Urinary bladder (tissue), 4 donors: ENCODE measurements around the gene LARP4B. TPM values are rescaled to one million over a fixed set of nuclear protein-coding genes. Genes with fewer than 3 reads are reported as not detected.

ENCODE experiments used
- DNase-seq: peaks from one replicate; pipeline ENCODE4 v3.0.0-alpha.2; 2015; ENCODE audit errors: extremely low spot score
- H3K27ac ChIP-seq: one replicate; pipeline ENCODE4 v1.5.1; 2013; ENCODE audit warnings: low read depth, mild to moderate bottlenecking, moderate library complexity
- H3K36me3 ChIP-seq: one replicate; pipeline ENCODE4 v1.6.1; 2013; ENCODE audit warnings: mild to moderate bottlenecking, moderate library complexity; ENCODE audit not compliant: insufficient read depth
- H3K4me1 ChIP-seq: one replicate; pipeline ENCODE4 v1.6.1; 2013; ENCODE audit warnings: mild to moderate bottlenecking, moderate library complexity; ENCODE audit not compliant: insufficient read depth
- H3K4me3 ChIP-seq: one replicate; pipeline ENCODE4 v1.5.1; 2013; ENCODE audit warnings: low read depth, low read length
- WGBS: extraction: QIAGEN DNeasy Blood & Tissue Kit; methylation state at CpG from one replicate; pipeline ENCODE4 v1.1.7; 2013; 5-methylcytosine and 5-hydroxymethylcytosine counted together
- polyA plus RNA-seq: library from polyadenylated mRNA; stranded (reverse); fragments of 200-250 nt; gene quantifications from one replicate; pipeline ENCODE4 v1.2.3, GENCODE V29; 2013
- total RNA-seq: library from RNA; depleted of rRNA; stranded (reverse); fragments of >200 nt; gene quantifications from one replicate; pipeline ENCODE4 v1.2.3, GENCODE V29; 2014
- donor health status: healthy with polysubstance abuse.
- donor health status: healthy.

LARP4B gene
- total and polyA plus RNA-seq, 2 donors = 19.1 to 28.4 TPM

GRCh38 chr10:898141-898540 lies 33.4 kb downstream of the LARP4B start:
- 88% methylated on average over 2 of the region's 2 CpGs for WGBS
- Histone ChIP-seq H3K4me3 (no peak overlapping the region), H3K27ac (no peak overlapping the region), H3K4me1 (no peaks in the 10 kb centered on the region), H3K36me3 (no peaks in the 10 kb centered on the region)
- DNase-seq = no peak

- 94% methylated on average over 2 of the region's 2 CpGs for whole genome bisulfite sequencing
- Histone ChIP-seq H3K36me3 (no peaks in the 10 kb centered on the region), H3K27ac (no peak overlapping the region), H3K4me3 (no peak overlapping the region), H3K4me1 (no peaks in the 10 kb centered on the region)
- DNase-seq = no peak
These were observed 34.5 kb downstream of the LARP4B start for GRCh38 chr10:896982-897381.

DNA sequence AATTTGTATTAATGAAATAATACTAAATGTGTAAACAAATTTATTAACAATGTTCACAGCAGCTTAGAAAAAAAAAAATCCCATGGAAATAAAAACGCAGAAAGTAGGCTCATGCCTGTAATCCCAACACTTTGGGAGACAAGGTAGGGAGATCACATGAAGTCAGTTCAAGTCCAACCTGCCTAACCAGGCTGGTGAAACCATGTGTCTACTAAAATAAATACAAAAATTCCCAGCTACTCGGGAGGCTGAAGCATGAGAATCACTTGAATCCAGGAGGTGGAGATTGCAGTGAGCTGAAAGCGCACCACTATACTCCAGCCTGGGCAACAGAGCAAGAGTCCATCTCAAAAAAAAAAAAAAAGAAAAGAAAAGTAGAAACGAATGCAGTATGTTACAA lies 36.2 kb downstream of the LARP4B start:
- Histone ChIP-seq H3K4me1 (no peaks in the 10 kb centered on the region), H3K36me3 (no peaks in the 10 kb centered on the region), H3K4me3 (no peak overlapping the region), H3K27ac (no peak overlapping the region)
- no peak for DNase-seq
- 73% methylated on average over 4 of the region's 4 CpGs for WGBS

DNA sequence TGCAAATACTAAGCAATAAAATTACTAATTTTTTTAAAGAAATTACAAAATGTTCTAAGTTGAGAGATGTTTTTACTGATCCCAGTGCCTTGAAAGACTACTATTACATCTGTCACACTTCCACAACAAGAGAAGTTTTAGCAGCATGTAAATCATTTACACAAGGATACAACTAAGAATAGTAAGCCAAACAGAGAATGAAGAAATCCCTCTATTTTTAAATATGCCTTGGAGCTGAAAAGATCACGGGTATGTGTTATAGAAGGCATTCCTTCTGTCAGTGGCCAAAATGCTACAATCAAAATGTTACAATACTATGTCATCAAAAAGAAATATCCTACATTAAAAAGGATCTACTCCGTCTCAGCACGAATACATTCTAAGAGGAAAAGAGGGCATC lies 52.6 kb downstream of the LARP4B start:
- Histone ChIP-seq H3K27ac (no peak overlapping the region), H3K4me1 (no peaks in the 10 kb centered on the region), H3K4me3 (no peak overlapping the region), H3K36me3 (peaks cover 2% of the 10 kb centered on the region)
- WGBS = 66% methylated on average over 3 of the region's 3 CpGs
- no peak for DNase-seq

- peak overlapping the region; percentile 2 for H3K27ac ChIP-seq
- no peaks in the 10 kb centered on the region for H3K36me3 ChIP-seq
- 56% methylated on average over 9 of the region's 9 CpGs for whole genome bisulfite sequencing
- H3K4me1 ChIP-seq = no peaks in the 10 kb centered on the region
- no peak for DNase-seq
- H3K4me3 ChIP-seq = no peak overlapping the region
These were observed 53.2 kb downstream of the LARP4B start for GRCh38 chr10:878333-878759.

GRCh38 chr10:876438-876837 lies 55.1 kb downstream of the LARP4B start:
- Histone ChIP-seq H3K36me3 (no peaks in the 10 kb centered on the region), H3K4me3 (no peak overlapping the region), H3K4me1 (no peaks in the 10 kb centered on the region), H3K27ac (no peak overlapping the region)
- WGBS = 93% methylated on average over 2 of the region's 2 CpGs
- no peak for DNase-seq

- no peak overlapping the region for H3K27ac ChIP-seq
- H3K36me3 ChIP-seq = no peaks in the 10 kb centered on the region
- H3K4me1 ChIP-seq = no peaks in the 10 kb centered on the region
- H3K4me3 ChIP-seq = no peak overlapping the region
- no peak for DNase-seq
- WGBS = 87% methylated on average over 7 of the region's 7 CpGs
These were observed 58.5 kb downstream of the LARP4B start for GRCh38 chr10:873020-873419.

DNA sequence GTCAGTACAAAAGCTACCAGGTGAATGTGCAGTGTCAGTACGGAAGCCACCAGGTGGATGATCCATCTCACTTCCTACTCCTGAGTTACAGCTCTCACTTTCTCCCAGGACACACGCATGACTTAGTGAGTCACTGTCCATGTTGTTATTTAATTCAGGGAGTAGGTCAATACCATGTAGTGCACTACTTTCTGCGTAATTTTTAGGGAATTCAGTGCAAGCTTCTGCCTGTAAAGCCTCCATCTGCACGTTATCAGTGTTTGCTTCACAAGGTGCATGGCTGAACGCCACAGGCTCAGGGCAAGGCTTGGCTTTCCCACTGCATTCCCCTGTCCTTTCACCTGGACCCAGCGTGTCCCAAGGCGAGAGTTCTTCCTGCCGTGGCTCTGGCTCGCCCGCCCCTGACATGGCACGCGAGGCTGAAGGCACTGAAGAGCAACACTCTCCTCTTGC lies 59.5 kb downstream of the LARP4B start:
- H3K36me3 ChIP-seq = no peaks in the 10 kb centered on the region
- WGBS = 87% methylated on average over 12 of the region's 12 CpGs
- no peak for DNase-seq

DNA sequence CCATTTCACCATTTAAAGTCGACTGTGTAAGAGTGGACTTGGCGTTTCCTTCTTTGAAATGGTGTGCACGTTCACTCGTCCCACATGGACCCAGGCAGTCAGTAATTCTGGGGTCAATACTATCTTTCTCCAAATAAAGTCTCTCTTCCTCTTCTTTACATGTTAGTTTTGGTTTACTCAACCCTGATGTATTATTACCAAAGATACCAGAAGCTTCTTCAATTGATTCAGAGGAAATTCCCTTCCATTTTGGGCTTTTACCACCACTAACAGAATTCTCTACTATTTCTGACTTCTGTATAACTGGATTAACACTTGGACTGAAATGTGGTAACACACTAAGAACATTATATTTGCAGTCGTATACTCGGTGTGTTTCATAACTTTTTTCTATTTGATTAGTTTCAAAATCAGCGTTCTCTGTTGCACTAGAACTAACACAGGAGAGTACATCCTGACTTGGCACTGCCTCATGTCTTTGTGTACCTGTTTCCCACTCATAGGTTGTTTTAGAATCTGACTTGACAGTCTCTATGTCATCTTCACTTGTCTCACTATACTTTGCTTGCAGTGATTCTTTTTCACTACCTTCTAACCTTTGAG lies 60.8 kb downstream of the LARP4B start:
- 90% methylated on average over 7 of the region's 7 CpGs for WGBS
- H3K27ac ChIP-seq = no peak overlapping the region

More for the DNA sequence above, 59.5 kb downstream of the LARP4B start:
- H3K4me3 ChIP-seq = no peak overlapping the region
- H3K4me1 ChIP-seq = no peaks in the 10 kb centered on the region
- no peak overlapping the region for H3K27ac ChIP-seq

DNA sequence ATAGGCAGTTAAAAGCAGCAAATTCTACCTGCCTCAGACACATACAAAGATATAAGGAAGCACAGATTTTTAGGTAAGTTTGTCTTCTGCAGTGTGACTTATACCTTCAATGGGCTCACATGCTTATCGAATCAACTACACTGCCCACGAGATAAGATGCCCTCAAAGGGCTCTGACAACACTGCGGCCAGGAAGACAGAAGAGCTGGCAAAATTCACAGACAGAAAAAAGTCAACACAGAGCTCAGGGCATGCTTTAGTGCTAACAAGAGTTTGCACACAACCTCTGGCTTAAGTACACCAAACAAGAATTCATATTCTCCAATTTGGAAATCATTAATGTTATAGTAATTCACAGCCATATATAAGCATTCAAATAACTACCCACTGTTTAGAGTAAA lies 62.3 kb downstream of the LARP4B start:
- WGBS = 82% methylated on average over 3 of the region's 3 CpGs
- H3K36me3 ChIP-seq = no peaks in the 10 kb centered on the region
- DNase-seq = no peak

More for the DNA sequence above, 60.8 kb downstream of the LARP4B start:
- H3K4me3 ChIP-seq = no peak overlapping the region
- DNase-seq = no peak
- no peaks in the 10 kb centered on the region for H3K4me1 ChIP-seq
- no peaks in the 10 kb centered on the region for H3K36me3 ChIP-seq

GRCh38 chr10:867807-868206 lies 63.7 kb downstream of the LARP4B start:
- no peak overlapping the region for H3K27ac ChIP-seq
- no peaks in the 10 kb centered on the region for H3K4me1 ChIP-seq
- peaks cover 2% of the 10 kb centered on the region for H3K36me3 ChIP-seq
- no peak overlapping the region for H3K4me3 ChIP-seq
- WGBS = 85% methylated on average over 6 of the region's 6 CpGs
- no peak for DNase-seq

More for the DNA sequence above, 62.3 kb downstream of the LARP4B start:
- Histone ChIP-seq H3K27ac (no peak overlapping the region), H3K4me1 (no peaks in the 10 kb centered on the region), H3K4me3 (no peak overlapping the region)

- H3K36me3 ChIP-seq = peaks cover 5% of the 10 kb centered on the region
- DNase-seq = no peak
- H3K4me3 ChIP-seq = no peak overlapping the region
- no peak overlapping the region for H3K27ac ChIP-seq
- H3K4me1 ChIP-seq = no peaks in the 10 kb centered on the region
- WGBS = 96% methylated on average over 4 of the region's 4 CpGs
These were observed 64.9 kb downstream of the LARP4B start for GRCh38 chr10:866577-866941.

GRCh38 chr10:865924-866576 lies 65.5 kb downstream of the LARP4B start:
- no peak for DNase-seq
- no peak overlapping the region for H3K27ac ChIP-seq
- no peaks in the 10 kb centered on the region for H3K4me1 ChIP-seq
- peaks cover 5% of the 10 kb centered on the region for H3K36me3 ChIP-seq
- WGBS = 97% methylated on average over 8 of the region's 8 CpGs
- H3K4me3 ChIP-seq = no peak overlapping the region

- Histone ChIP-seq H3K4me3 (no peak overlapping the region), H3K36me3 (peaks cover 5% of the 10 kb centered on the region), H3K27ac (no peak overlapping the region), H3K4me1 (no peaks in the 10 kb centered on the region)
- 96% methylated on average over 8 of the region's 8 CpGs for WGBS
- DNase-seq = no peak
These were observed 66.2 kb downstream of the LARP4B start for GRCh38 chr10:865257-865656.
